K562 (cell line): ENCODE data around the gene NINJ1. TPM values are rescaled to one million over a fixed set of nuclear protein-coding genes. Genes with fewer than 3 reads are reported as not detected.

ENCODE experiments used
- ATAC-seq: fragments of 200-7000 bp; cut with Tn5 transposase; 3 replicates; pipeline ENCODE4 v1.9.1; 2020; ENCODE audit warnings: moderate library complexity
- BruUV-seq: library from RNA; stranded (reverse); fragments of 400-500 nt; replicated peaks from 2 replicates; lab custom pipeline; 2021; lab: Mats Ljungman, UMichigan
- CTCF ChIA-PET: fragments of 300-600 bp; formaldehyde crosslinking; extraction: SDS; loops from one replicate; lab custom pipeline; 2021; ENCODE audit warnings: low intra/inter-chr PET ratio; lab: Yijun Ruan, JAX
- POLR2A ChIA-PET: fragments of 300-600, 350-650 bp; sonication (Branson Sonifier 250); formaldehyde crosslinking; extraction: SDS; loops from one replicate; lab custom pipeline; 2021; ENCODE audit warnings: antibody characterized with exemption, inconsistent platforms; lab: Yijun Ruan, JAX
- DNase-seq, 4 experiments: peaks; one replicate each; pipeline versions ENCODE4 v3.0.0 to v3.0.0-alpha.2; 2011 to 2018; ENCODE audit warnings: low spot score in 3 of 4, mixed read lengths in 3 of 4; ENCODE audit errors: extremely low read depth in 1 of 4
- FAIRE-seq: peaks from 2 replicates; lab custom pipeline; 2011; peaks lifted over from hg19 to GRCh38; lab: Jason Lieb, UNC
- H2AFZ ChIP-seq: 2 replicates; pipeline ENCODE4 v1.6.0; 2011; ENCODE audit warnings: low read depth, low read length, control low read depth, inconsistent platforms
- H3K27ac ChIP-seq: fragments of 200-600 bp; 3 replicates; pipeline ENCODE4 v1.8.0; 2011; ENCODE audit warnings: low read depth, mild to moderate bottlenecking, control low read depth, inconsistent platforms, low read length, moderate library complexity, mixed read lengths; ENCODE audit errors: extremely low read depth
- H3K27me3 ChIP-seq, 2 experiments: fragments of 300-600 bp in 1 of 2; 2 replicates in 1 of 2; 3 replicates in 1 of 2; pipeline versions ENCODE4 v1.6.0 to v1.8.0; 2011; ENCODE audit warnings: inconsistent platforms in 2 of 2, low read length in 2 of 2, mild to moderate bottlenecking in 1 of 2, mixed read lengths in 1 of 2, moderate library complexity in 1 of 2; ENCODE audit not compliant: control insufficient read depth in 2 of 2, insufficient read depth in 2 of 2
- H3K36me3 ChIP-seq: fragments of 300-600 bp; 3 replicates; pipeline ENCODE4 v1.8.0; 2011; ENCODE audit warnings: mild to moderate bottlenecking, low read length, inconsistent platforms; ENCODE audit not compliant: control insufficient read depth, insufficient read depth
- H3K4me1 ChIP-seq, 2 experiments: fragments of 200-600 bp in 1 of 2; replicated peaks in 1 of 2; 2 replicates in 1 of 2; 3 replicates in 1 of 2; pipeline versions ENCODE4 v1.5.1 to v1.8.0; 2011; ENCODE audit warnings: inconsistent platforms in 2 of 2, low read length in 2 of 2, mild to moderate bottlenecking in 1 of 2, mixed read lengths in 1 of 2, moderate library complexity in 1 of 2; ENCODE audit not compliant: control insufficient read depth in 2 of 2, insufficient read depth in 2 of 2
- H3K4me2 ChIP-seq: 2 replicates; pipeline ENCODE4 v1.6.1; 2011; ENCODE audit warnings: low read length, control low read depth, inconsistent platforms, mixed read lengths; ENCODE audit not compliant: insufficient read depth
- H3K4me3 ChIP-seq: fragments of 200-600 bp; sonication (generic), shearing (Covaris generic); 2 replicates; pipeline ENCODE4 v1.5.1; 2016; ENCODE audit warnings: control low read depth, inconsistent platforms
- H3K79me2 ChIP-seq: fragments of 200-600 bp; 3 replicates; pipeline ENCODE4 v1.8.0; 2011; ENCODE audit warnings: low read length, inconsistent platforms; ENCODE audit not compliant: control insufficient read depth, insufficient read depth
- H3K9ac ChIP-seq, 2 experiments: 2 replicates each; pipeline versions ENCODE4 v1.6.0 to v1.6.1; 2011; ENCODE audit warnings: low read depth in 2 of 2, low read length in 2 of 2, control low read depth in 1 of 2, inconsistent platforms in 1 of 2, mild to moderate bottlenecking in 1 of 2, mixed read lengths in 1 of 2; ENCODE audit not compliant: insufficient read depth in 1 of 2
- H3K9me1 ChIP-seq: one replicate; pipeline ENCODE4 v1.6.0; 2011; ENCODE audit warnings: inconsistent platforms, mild to moderate bottlenecking, low read length, moderate library complexity; ENCODE audit not compliant: control insufficient read depth, insufficient read depth
- H3K9me3 ChIP-seq: replicated peaks from 2 replicates; pipeline ENCODE4 v1.5.1; 2011; ENCODE audit warnings: low read depth, low read length, inconsistent platforms; ENCODE audit not compliant: control insufficient read depth, insufficient read depth
- H4K20me1 ChIP-seq: replicated peaks from 2 replicates; pipeline ENCODE4 v1.6.1; 2011; ENCODE audit warnings: low read length, inconsistent platforms, mixed read lengths; ENCODE audit not compliant: control insufficient read depth, insufficient read depth
- PYGO2 ChIP-seq: fragments of 450-650 bp; IDR thresholded peaks from 2 replicates; pipeline ENCODE4 v1.6.1; 2016; ENCODE audit warnings: mild to moderate bottlenecking, missing genetic modification characterization, moderate library complexity, missing compliant biosample characterization
- RBM17 ChIP-seq: fragments of 200-400 bp; formaldehyde crosslinking; IDR thresholded peaks from 2 replicates; pipeline ENCODE4 v1.6.1; 2017; ENCODE audit warnings: low read depth, mild to moderate bottlenecking, low read length, borderline replicate concordance
- RBM39 ChIP-seq: fragments of 200-400 bp; formaldehyde crosslinking; optimal IDR thresholded peaks from 2 replicates; pipeline ENCODE3; 2018; ENCODE audit warnings: low read depth, low read length
- SLC30A9 ChIP-seq: fragments of 250-450 bp; sonication (Bioruptor Pico); IDR thresholded peaks from 2 replicates; pipeline ENCODE4 v1.8.0; 2022; ENCODE audit warnings: mild to moderate bottlenecking, moderate library complexity
- SMARCA4 ChIP-seq: fragments of 450-650 bp; IDR thresholded peaks from 2 replicates; pipeline ENCODE4 v1.6.1; 2016
- SP2 ChIP-seq: IDR thresholded peaks from 2 replicates; pipeline ENCODE4 v1.6.1; 2011; ENCODE audit warnings: mild to moderate bottlenecking, low read depth, low read length, moderate library complexity; ENCODE audit not compliant: poor library complexity, severe bottlenecking; ENCODE audit errors: extremely low read depth
- WGBS: fragments of 100-300 bp; shearing (Covaris generic); methylation state at CpG from one replicate; pipeline ENCODE4 v1.1.6; 2016; ENCODE audit warnings: low coverage, mixed read lengths; ENCODE audit not compliant: insufficient coverage; ENCODE audit errors: missing lambda C conversion rate; 5-methylcytosine and 5-hydroxymethylcytosine counted together
- in situ Hi-C: fragments of 300-500 bp; cut with MboI; formaldehyde crosslinking; loops from 4 replicates; pipeline ENCODE4 v1.15.0; 2018; ENCODE audit warnings: inconsistent platforms, mixed read lengths
- intact Hi-C: fragments of 100-400 bp; cut with micrococcal nuclease; formaldehyde crosslinking; loops from 2 replicates; pipeline ENCODE4 v1.14.2; 2022
- polyA plus RNA-seq, 8 experiments: library from polyadenylated mRNA; depleted of rRNA in 4 of 8; stranded (reverse) in 5 of 8; unstranded in 3 of 8; fragments of >200 nt; fragmentation: Nextera tagmentation in 2 of 8; fragmentation: Illumina TruSeq in 1 of 8; extraction: Ambion mirVana in 2 of 8; extraction: Trizol in 1 of 8; gene quantifications; 2 replicates each; pipeline versions ENCODE4 v1.2.1 to v1.2.3, GENCODE V29; 2011 to 2014; ENCODE audit warnings: inconsistent platforms in 1 of 8, missing spikeins in 1 of 8
- total RNA-seq, 7 experiments: library from RNA; depleted of rRNA in 6 of 7; stranded (reverse); fragments of >200 nt in 6 of 7; fragmentation: Illumina TruSeq in 2 of 7; extraction: Trizol in 2 of 7; gene quantifications; 2 replicates each; pipeline versions ENCODE4 v1.2.1 to v1.2.3, GENCODE V29; 2011 to 2021; ENCODE audit warnings: low replicate concordance in 1 of 7
- TF ChIP-seq, protein P1 (sequence below), 2 experiments: fragments of 450-650 bp in 1 of 2; IDR thresholded peaks; 2 replicates each; pipeline ENCODE4 v1.6.1; 2011 to 2017; ENCODE audit warnings: low read depth in 2 of 2, antibody characterized with exemption in 1 of 2, borderline replicate concordance in 1 of 2, low read length in 1 of 2, mild to moderate bottlenecking in 1 of 2, mixed read lengths in 1 of 2; ENCODE audit not compliant: control insufficient read depth in 1 of 2

Gene NINJ1
- total and polyA plus RNA-seq, 9 of the 15 experiments (the other 6 are each of a cell fraction or from before 2014, with no cell fraction given): 0.13 to 8.4 (median 4.9) TPM

DNA sequence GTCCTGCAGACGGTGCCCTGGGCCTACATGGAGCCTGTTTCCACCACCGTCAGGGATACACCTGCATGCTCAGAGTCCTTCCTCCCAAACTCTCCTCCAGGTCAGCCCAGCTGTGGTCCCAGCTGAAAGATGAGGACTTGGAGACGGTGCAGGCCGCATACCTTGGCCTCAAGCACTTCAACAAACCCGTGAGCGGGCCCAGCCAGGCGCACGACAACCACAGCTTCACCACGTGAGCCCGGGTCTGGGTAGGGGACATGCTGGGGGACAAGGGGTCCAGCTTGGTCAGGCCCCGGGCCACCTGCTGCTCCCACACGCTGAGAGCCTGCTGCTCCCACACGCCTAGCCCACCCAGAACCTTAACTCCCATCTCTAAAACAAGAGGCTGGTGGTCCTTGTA is 54.7 kb downstream of the NINJ1 start:
- H3K4me3 ChIP-seq: no peak overlapping the region
- CTCF ChIA-PET: no interaction called here
- no TSS peak for BruUV-seq
- H3K9ac ChIP-seq: peak overlapping the region in 1 of 2 experiments; percentile 58; a peak in 2 of 4 replicates
- H3K27ac ChIP-seq: no peak overlapping the region
- DNase-seq (no peak), ATAC-seq (no peak), FAIRE-seq (no peak)
- H2AFZ ChIP-seq: no peak overlapping the region
- in situ Hi-C loops (no loop called here), intact Hi-C loops (no loop called here)
- TF ChIP-seq SMARCA4 (no peak), SLC30A9 (CRISPR knock-in tag) (no peak), RBM39 (no peak), PYGO2 (no peak), RBM17 (no peak), SP2 (no peak)
- 64% methylated on average over 12 of the region's 13 CpGs for WGBS
- H3K9me1 ChIP-seq: peaks cover 2% of the 10 kb centered on the region
- no peaks in the 10 kb centered on the region for H3K79me2 ChIP-seq
- H3K36me3 ChIP-seq: no peaks in the 10 kb centered on the region; the same call in 2 of the 3 replicates
- no peaks in the 10 kb centered on the region for H3K27me3 ChIP-seq
- H3K4me1 ChIP-seq: peaks cover 12 to 21% of the 10 kb centered on the region in 2 experiments; a peak in 4 of 5 replicates
- no peaks in the 10 kb centered on the region for H4K20me1 ChIP-seq
- no peak overlapping the region for H3K4me2 ChIP-seq
- POLR2A ChIA-PET: interaction anchor here (4.4 kb wide), 1 partner anchor 16 kb away, joined by 17 read pairs; the partner anchor contains the start of gene CARD19
- no peaks in the 10 kb centered on the region for H3K9me3 ChIP-seq

DNA sequence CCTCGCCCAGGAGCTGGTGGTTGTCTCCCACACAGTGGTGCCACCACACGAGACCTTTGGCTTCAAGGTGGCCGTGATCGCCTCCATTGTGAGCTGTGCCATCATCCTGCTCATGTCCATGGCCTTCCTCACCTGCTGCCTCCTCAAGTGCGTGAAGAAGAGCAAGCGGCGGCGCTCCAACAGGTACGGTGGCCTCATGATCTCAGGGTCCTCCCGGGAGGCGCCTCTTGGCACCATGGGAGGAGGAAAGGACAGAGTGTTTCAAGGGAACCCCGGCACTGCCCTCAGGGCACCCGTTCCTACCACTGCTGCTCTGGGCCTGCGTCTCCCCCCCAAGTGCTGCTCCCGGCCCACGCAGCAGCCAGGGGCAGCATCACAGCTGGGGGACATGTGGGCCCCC is 56.2 kb downstream of the NINJ1 start:
- 87% methylated on average over 12 of the region's 16 CpGs for WGBS
- Histone ChIP-seq H3K4me1 (peaks cover 12 to 16% of the 10 kb centered on the region in 2 experiments), H3K4me2 (no peak overlapping the region), H3K27me3 (no peaks in the 10 kb centered on the region), H3K36me3 (no peaks in the 10 kb centered on the region; the same call in 2 of the 3 replicates), H4K20me1 (no peaks in the 10 kb centered on the region), H3K79me2 (no peaks in the 10 kb centered on the region), H3K27ac (no peak overlapping the region), H3K9me3 (no peaks in the 10 kb centered on the region), H3K9ac (no peak overlapping the region), H3K4me3 (no peak overlapping the region), H2AFZ (no peak overlapping the region), H3K9me1 (peaks cover 2% of the 10 kb centered on the region)
- FAIRE-seq (no peak), DNase-seq (no peak), ATAC-seq (no peak)
- intact Hi-C loops (no loop called here), in situ Hi-C loops (no loop called here)
- POLR2A ChIA-PET: no interaction called here
- BruUV-seq: no TSS peak
- TF ChIP-seq, protein P1, sequence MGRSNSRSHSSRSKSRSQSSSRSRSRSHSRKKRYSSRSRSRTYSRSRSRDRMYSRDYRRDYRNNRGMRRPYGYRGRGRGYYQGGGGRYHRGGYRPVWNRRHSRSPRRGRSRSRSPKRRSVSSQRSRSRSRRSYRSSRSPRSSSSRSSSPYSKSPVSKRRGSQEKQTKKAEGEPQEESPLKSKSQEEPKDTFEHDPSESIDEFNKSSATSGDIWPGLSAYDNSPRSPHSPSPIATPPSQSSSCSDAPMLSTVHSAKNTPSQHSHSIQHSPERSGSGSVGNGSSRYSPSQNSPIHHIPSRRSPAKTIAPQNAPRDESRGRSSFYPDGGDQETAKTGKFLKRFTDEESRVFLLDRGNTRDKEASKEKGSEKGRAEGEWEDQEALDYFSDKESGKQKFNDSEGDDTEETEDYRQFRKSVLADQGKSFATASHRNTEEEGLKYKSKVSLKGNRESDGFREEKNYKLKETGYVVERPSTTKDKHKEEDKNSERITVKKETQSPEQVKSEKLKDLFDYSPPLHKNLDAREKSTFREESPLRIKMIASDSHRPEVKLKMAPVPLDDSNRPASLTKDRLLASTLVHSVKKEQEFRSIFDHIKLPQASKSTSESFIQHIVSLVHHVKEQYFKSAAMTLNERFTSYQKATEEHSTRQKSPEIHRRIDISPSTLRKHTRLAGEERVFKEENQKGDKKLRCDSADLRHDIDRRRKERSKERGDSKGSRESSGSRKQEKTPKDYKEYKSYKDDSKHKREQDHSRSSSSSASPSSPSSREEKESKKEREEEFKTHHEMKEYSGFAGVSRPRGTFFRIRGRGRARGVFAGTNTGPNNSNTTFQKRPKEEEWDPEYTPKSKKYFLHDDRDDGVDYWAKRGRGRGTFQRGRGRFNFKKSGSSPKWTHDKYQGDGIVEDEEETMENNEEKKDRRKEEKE (IDR thresholded peaks at IDR 0.05; ENCODE audit: borderline replicate concordance in 1 of 2, control insufficient read depth in 1 of 2, low read depth in 2 of 2, low read length in 1 of 2): no peak
- CTCF ChIA-PET: no interaction called here
